ENCODE data around the gene MYH14. TPM values are rescaled to one million over a fixed set of nuclear protein-coding genes. Genes with fewer than 3 reads are reported as not detected.
A peak's percentile ranks its signal among the peaks of the same experiment; 100 is the strongest.

MYH14 gene
- total RNA-seq, 1 donor from 2014 or later, result 66.0 TPM

DNA sequence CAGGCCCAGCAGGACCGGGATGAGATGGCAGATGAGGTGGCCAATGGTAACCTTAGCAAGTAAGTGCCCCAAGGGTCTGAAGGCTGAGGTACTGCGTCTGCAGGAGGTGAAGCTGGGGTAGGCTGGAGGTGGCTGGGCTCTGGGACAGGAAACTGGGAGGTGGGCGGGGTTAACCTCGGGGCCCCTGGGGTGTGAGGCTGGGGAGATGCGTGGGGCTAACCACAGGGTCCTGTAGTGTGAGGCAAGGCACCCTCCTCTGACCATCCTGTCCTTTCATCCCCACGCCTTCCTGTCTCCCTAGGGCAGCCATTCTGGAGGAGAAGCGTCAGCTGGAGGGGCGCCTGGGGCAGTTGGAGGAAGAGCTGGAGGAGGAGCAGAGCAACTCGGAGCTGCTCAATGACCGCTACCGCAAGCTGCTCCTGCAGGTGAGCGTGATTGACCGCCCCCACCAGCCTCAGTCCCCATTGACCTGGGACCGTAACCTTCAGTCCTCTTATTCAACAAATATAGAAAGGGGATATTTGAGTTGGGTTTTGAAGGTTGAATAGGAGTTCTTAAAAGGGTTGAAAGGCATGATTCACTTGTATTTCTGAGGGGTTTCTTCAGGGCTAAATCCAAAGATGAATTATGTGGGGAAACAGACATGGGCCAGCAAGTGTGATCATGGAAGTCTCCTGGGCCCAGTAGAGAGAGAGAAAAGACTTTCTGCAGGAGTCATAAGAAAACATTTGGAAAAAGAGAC, 90.0 kb downstream of the MYH14 start:
- ATAC-seq, result no peak

GRCh38 chr19:50300051-50300450, 96.6 kb downstream of the MYH14 start:
- ATAC-seq, result no peak

DNA sequence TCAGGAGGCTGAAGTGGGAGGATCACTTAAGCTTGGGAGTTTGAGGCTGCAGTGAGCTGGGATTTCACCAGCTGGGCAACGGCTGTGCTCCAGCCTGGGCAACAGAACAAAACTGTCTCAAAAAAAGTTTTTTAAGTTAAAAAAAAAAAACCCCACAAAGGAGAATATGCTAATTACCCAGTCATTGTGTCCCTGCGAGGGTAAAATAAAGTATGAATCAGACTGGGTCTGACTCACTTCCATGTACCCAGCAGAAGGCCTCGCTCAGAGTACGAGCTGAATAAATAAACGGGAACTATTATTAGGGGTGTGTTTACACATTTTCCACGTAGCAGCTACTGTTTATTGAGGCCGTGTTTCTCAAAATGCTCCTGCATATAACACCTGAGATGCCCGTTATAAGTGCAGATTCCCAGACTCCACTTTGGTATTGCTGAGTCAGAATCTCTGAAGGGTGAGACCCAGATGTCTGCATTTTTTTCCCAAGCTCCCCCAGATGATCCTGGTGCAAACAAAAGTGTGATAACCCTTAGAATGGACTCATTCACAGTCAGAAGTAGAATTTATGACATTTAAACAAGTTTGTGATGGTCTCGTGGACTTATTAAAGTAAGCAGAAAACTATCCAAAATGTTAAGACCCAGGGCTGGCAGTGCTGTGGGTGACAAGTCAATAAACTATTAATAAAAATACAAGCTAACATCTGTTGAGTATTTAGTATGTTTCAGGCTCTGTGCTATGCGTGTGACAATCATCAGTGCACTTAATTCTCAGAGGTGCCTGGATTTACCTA, 97.6 kb downstream of the MYH14 start:
- ATAC-seq, result peak; percentile 79

GRCh38 chr19:50301607-50301971, 98.2 kb downstream of the MYH14 start:
- ATAC-seq, result no peak

DNA sequence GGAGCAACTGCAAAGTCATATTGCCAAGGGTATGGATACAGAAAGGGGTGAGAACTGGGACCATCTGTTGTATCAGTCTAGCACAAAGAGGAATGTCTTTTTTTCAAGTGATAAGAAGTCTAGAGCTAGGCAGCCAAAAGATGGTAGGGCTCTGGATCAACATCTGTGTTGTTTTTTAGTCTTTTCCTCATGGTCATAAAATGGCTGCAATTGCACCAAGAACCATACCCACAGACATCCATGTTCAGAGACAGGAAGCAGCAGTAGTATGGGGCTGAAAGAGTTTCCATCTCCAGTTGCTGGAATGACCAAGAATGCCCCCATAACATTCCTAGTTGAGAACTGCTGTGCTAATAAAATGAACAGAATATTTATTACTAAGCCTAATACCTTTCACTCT, 100.1 kb downstream of the MYH14 start:
- ATAC-seq, result no peak

DNA sequence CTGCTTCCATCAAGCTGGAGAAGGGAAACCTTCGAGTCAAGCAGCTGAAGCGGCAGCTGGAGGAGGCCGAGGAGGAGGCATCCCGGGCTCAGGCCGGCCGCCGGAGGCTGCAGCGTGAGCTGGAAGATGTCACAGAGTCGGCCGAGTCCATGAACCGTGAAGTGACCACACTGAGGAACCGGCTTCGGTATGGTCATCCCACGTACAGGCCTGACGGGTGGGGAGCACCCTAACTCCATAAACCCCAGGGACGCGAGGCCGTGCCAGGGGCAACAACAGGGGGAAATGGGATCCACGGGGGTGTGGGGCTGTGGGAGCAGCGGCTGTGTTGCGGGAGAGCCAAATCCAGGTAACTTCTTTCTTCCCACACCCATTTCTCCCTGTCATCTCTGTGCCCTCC, 105.6 kb downstream of the MYH14 start:
- ATAC-seq, result no peak

DNA sequence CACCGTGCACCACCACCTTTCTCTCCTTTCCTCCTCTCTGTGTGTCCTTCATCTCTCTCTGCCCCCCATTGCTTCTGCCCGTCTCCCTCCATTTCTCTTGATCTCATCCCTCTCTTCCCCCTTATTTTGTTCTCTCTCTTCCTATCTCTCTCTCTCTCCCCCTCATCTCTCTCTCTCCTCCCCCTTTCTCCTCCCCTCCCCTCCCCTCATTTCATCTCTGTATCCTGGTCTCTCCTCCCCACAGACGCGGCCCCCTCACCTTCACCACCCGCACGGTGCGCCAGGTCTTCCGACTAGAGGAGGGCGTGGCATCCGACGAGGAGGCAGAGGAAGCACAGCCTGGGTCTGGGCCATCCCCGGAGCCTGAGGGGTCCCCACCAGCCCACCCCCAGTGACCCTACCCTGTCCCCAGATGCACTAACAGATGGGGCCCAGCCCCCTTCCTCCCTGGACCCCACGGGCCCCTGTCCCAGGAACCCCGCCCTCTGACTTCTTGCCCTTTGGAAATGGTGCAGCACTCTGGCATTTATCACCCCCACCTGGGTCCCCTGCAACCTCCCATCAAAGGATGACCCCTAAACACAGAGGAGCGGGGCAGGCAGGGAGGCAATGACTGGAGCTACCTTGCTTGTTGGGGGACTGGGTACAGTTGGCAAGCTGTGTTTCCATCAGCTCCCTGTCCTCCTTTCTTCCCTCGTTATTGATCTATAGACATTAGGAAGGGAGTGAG, 106.1 kb downstream of the MYH14 start:
- ATAC-seq, result no peak

GRCh38 chr19:50310759-50311465, 107.5 kb downstream of the MYH14 start:
- no peak for ATAC-seq

DNA sequence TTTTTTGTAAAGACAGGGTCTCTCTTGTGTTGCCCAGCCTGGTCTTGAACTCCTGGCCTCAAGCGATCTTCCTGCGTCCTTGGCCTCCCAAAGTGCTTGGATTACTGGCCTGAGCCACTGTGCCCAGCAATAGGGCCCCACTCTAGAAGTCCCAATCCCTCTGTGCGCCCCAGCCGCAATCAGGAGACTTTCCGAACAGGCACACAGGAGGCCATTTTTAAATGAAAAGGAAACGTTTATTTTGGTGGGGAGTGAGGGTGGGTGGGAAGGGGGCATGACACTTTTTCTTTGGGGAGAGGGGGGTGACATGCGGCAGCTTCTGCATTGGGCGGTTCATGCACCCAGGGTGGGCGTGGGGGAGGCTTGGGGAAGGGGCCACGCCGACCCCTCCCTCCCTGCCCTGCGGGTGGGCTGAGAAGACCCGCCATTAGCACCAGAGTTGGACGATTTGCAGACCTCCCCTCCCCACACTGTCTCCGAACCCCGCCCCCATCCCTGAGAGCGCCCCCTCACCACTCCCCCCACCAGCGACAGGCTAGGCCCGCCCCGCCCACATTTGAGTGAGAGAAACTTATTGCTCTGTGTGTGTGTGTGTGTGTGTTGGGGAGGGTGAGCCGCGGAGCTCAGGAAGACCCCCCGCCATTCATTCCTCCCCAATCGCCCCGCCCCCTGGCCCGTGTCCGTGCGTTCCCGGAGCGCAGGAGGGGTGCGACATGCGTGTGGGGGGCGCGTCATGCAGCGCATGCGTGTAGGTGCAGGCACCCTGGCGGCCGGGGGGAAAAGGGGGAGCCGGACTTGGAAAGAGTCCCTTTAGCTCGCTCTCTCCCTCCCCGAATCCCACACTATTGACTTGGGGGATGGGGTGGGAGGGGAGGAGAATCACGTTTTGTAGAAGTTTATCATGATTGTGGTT, 108.6 kb downstream of the MYH14 start:
- no peak for ATAC-seq

- ATAC-seq, result no peak
Measured at GRCh38 chr19:50312967-50313811, 109.8 kb downstream of the MYH14 start.

DNA sequence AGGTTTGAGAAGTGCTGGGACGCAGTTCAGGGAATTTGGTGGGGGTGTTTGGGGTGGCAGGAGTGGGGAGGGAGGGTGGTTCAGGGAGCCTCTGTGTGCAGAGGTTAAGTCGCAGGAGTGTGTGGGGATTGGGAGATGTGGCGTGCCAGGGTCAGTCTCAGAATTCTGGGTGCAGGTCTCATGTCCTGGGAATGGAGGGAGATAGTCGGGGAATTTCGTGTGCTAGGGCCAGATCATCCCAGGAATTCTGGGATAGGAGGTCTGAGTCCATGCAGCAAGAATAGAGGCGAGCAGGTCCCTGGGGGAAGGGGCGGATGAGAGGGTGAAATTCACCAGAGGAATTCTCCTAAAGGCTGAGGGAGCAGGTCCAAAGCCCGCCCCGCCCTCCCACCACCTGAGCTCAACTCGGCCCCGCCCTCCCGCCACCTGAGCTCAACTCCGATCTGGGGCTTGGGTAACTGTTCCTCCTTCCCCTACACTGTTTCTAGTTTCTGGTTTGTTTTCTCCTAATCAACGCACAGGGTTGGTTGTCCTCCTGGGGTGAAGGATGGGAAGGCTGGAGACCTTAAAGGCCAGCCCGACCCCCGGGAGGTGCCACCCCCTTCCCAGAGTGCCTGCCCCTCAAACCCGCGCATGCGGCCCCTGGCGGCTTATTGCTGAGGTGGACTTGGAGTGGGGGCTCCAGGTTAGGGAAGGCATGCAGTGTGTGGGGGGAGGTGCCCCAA, 110.6 kb downstream of the MYH14 start:
- no peak for ATAC-seq

DNA sequence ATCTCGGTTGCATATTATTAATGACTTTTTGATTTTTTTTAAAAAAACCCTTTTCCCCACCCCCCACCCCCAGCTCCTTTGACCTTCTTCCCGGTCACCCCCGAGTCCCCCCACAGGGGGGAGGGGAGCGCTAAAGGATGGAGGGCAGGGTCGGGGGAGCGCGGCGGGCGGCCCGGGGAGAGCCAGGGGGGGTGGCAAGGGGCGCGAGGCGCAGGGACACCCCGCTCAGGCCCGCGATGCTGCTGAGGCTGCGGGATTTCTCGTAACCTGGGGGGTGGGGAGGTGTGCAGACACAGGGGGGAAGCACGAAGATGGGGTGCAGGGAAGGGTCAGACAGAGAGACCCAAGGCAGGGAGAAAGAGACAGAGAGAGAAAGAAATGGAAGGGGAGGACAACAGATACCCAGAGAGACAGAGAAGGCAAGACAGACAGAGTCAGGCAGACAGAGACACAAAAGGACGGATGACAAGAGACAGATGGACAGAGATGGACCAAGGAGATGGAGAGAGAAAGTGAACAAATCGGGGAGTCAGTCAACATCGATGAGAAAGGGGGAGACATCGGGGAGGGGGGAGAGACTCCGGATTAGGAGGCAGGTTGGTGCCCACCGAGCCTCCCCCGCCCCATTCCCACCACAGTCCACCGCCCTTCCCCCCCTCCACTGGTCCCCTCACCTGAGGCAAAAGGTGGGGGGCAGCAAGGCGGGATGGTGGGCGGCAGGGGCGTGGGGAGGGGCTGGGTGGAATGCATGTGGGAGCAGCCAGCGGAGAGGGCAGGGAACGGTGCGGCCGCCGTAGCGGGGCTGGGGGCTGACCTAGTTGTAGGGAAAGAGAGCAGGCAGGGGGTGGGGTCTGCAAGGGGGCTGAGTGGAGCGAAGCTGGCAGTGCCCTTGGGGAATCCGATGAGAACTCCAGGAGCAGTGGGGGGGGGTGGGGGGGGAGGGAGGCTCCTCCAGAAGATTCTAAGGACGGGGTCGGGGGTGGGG, 111.6 kb downstream of the MYH14 start:
- no peak for ATAC-seq

DNA sequence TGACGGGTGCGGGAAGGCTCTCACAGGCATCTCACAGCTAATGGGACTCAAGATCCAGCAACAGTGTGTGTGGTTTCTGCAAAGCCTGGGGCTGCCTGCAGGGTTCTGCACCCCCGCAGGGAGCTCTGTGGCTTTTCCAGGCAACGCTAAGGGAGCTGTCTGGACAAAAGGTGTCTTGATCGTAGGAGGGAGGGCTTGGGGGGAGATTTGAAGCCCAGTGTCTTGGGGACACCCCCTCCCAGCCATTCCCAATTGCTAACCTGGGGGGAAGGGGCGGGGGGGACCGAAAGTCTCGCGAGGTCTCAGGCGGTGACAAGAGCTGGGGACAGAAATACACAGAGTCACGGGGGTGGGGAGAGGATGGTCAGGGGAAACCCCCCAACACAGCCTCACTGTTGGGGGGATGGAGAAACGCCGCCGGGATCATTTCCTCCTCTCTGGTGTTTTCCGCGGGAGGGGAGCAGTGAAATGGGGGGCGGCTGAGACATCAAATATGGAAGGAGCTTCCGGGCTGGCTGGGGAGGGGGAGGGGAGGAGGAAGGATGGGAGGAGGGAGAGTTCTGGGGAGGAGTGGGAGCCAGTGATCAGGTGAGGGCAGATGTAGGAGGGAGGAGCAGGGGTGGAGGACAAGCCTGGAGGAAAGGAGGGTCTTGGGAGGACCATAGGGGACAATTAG, 112.5 kb downstream of the MYH14 start:
- ATAC-seq, result no peak

DNA sequence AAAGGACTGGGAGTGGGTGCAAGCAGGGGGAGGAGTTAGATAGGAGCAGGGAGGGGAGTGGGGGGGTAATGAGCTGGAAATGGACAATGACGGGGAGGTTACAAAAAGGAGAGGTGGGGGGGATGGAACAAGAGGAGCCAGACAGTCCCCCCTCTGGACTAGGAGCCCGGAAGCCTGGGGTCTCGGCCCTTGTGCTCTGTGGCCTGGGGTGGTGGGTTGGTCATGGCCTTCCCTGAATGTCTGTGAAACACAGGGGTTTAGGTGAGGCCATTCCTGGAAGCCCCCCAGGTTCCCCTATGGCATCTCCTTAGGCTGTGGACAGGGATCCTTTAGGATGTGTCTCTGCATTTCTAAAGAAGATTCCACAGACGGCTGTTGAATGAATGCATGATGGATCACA, 113.7 kb downstream of the MYH14 start:
- ATAC-seq, result no peak

GRCh38 chr19:50318438-50318837, 115.0 kb downstream of the MYH14 start:
- ATAC-seq, result no peak

DNA sequence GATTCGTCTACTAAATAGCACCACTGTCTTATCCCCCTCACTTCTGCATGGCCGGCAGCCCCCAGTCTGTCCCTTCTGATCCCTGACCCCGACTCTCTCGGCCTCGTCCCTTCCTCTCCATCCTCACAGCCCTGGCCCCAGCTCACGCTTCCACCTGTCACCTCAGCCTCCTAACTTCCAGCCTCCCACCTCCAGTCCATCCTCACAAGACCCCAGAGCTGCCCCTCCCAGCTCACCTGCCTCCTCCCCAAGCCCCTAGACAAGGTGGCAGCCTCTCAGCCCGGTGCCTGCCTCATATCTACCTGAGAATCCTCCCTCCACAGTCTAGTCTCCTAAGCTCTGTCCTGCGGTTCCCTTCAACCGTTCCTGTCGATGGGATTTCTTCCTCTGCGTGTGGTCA, 115.7 kb downstream of the MYH14 start:
- ATAC-seq, result no peak

DNA sequence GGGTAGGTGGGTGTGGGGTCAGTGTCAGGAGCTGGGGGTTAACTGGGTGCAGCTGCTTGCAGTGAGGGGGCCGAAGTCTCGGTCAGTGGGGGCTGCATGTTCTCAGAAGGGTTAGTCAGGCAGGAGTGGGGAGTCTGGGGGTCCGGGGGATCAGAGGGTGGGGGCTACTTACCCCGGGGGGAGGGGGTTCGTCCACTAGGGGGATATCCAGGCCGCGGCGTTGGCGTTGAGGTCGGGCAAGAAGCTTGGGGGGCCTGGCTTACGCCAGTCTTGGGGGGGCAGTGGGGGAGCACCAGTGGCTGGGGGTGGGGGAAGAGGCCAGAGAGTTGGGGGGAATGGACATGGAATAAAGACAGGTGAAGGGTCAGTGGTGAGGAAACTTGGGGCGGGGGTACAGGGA, 116.6 kb downstream of the MYH14 start:
- ATAC-seq, result no peak

GRCh38 chr19:50320596-50320995, 117.2 kb downstream of the MYH14 start:
- ATAC-seq, result no peak
